Gastrocnemius medialis (tissue), 4 donors: Measurements from ENCODE around the gene ZSCAN26. TPM values are rescaled to one million over a fixed set of nuclear protein-coding genes. Genes with fewer than 3 reads are reported as not detected.

Experiments used
- ATAC-seq, 2 donors: fragments of 150-250 bp; one replicate each; pipeline ENCODE4 v1.9.1; 2016
- DNase-seq, 2 donors: peaks; one replicate each; pipeline ENCODE4 v3.0.0-alpha.2; 2019
- H3K27ac ChIP-seq, 4 donors: fragments of 200-600 bp; sonication (generic); 1 replicate in 1 of 4; 2 replicates in 3 of 4; pipeline ENCODE4 v1.5.1; 2016 to 2018; ENCODE audit warnings: mild to moderate bottlenecking in 2 of 4, moderate library complexity in 1 of 4
- H3K27me3 ChIP-seq, 3 donors: fragments of 200-600 bp; sonication (generic) in 2 of 3; 1 replicate in 1 of 3; 2 replicates in 2 of 3; pipeline versions ENCODE4 v1.5.1 to v1.6.0; 2016 to 2019; ENCODE audit warnings: mild to moderate bottlenecking in 1 of 3, moderate library complexity in 1 of 3
- H3K36me3 ChIP-seq, 2 donors: fragments of 200-600 bp; sonication (generic) in 1 of 2; one replicate each; pipeline ENCODE4 v1.5.1; 2017 to 2018
- H3K4me1 ChIP-seq, 2 donors: fragments of 200-600 bp; sonication (generic) in 1 of 2; one replicate each; pipeline ENCODE4 v1.5.1; 2016 to 2017; ENCODE audit warnings: mild to moderate bottlenecking in 2 of 2
- H3K4me3 ChIP-seq, 4 donors: fragments of 200-600 bp; sonication (generic) in 3 of 4; 1 replicate in 1 of 4; 2 replicates in 3 of 4; pipeline ENCODE4 v1.5.1; 2016 to 2019; ENCODE audit warnings: mild to moderate bottlenecking in 2 of 4
- H3K9me3 ChIP-seq, 3 donors: fragments of 200-600 bp; sonication (generic) in 2 of 3; 1 replicate in 1 of 3; 2 replicates in 2 of 3; pipeline ENCODE4 v1.5.1; 2016 to 2019
- POLR2A ChIP-seq, 2 donors: fragments of 450-650 bp; IDR thresholded peaks; one replicate each; pipeline ENCODE4 v1.6.1; 2017; ENCODE audit warnings: antibody characterized with exemption in 2 of 2, mild to moderate bottlenecking in 2 of 2, moderate library complexity in 2 of 2
- in situ Hi-C, 4 donors: fragments of 200-750 bp; cut with MboI; loops; one replicate each; pipeline versions ENCODE4 v1.15.0 to v1.8.0; 2017; ENCODE audit warnings: low sequenced_read_pairs in 4 of 4
- intact Hi-C: fragments of 100-400 bp; cut with DNase I; formaldehyde crosslinking; loops from one replicate; pipeline ENCODE4 v1.15.1; 2023; ENCODE audit warnings: low total_unique reads
- total RNA-seq, 4 donors: library from RNA; depleted of rRNA; stranded (reverse); fragments of >200 nt; gene quantifications; one replicate each; pipeline versions ENCODE4 v1.1.0 to v1.2.3, GENCODE V29; 2016
- TF ChIP-seq, protein P1 (sequence below), 5 experiments: fragments of 450-650 bp in 3 of 5; fragments of 200-600 bp in 2 of 5; sonication (generic) in 2 of 5; IDR thresholded peaks in 4 of 5; conservative IDR thresholded peaks in 1 of 5; 1 replicate in 4 of 5; 2 replicates in 1 of 5; pipeline ENCODE4 v1.5.1; 2016 to 2019; ENCODE audit warnings: antibody characterized with exemption in 5 of 5, mild to moderate bottlenecking in 3 of 5, moderate library complexity in 3 of 5

ZSCAN26 gene
- total RNA-seq, 4 donors from 2014 or later, result 7.3 to 13.4 (median 9.8) TPM

DNA sequence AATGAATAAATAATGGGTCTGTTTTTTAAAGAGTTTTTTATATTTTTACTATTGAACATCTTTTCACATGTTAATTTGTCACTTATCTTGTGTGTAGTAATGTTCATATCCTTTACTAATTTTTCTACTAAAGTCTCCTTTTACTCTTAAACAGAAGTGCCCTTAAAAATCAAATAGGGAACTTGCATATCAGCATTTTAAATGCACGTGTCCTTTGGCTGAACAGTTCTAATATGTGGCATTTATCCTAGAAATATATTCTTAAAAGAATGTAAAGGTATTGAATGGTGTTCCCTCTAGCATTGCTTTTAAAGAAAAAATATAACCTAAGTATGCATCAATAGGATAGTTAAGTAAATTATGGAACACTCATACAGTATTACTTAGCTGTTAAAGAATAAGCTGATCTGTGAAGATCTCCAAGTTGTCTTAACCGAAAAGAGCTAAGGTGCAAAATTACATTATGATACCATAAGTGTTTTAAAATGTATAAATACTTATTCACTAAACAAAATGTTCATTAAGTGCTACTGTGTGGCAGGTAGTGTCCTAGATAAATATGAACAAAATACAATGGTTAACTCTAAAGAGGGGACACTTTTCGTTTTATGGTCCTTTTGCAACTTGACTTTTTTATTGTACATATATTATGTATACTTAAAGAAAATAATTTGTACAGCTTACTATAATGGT, 13.8 kb downstream of the ZSCAN26 start:
- ATAC-seq (no peak), DNase-seq (no peak)
- Histone ChIP-seq H3K27ac (peak overlapping the region in 1 of 4 donors; percentile 47), H3K4me3 (peak overlapping the region; percentile 60 to 83 (median 73)), H3K4me1 (peaks cover 9 to 12% of the 10 kb centered on the region in 2 donors), H3K27me3 (no peaks in the 10 kb centered on the region), H3K36me3 (peaks cover 0 to 41% of the 10 kb centered on the region in 2 donors), H3K9me3 (no peaks in the 10 kb centered on the region)
- in situ Hi-C loops, result no loop called here
- intact Hi-C loops, result loop anchor here (5.0 kb wide), 1 partner anchor 57 kb away; the partner anchor contains the start of gene ZSCAN31
- TF ChIP-seq, protein P1, sequence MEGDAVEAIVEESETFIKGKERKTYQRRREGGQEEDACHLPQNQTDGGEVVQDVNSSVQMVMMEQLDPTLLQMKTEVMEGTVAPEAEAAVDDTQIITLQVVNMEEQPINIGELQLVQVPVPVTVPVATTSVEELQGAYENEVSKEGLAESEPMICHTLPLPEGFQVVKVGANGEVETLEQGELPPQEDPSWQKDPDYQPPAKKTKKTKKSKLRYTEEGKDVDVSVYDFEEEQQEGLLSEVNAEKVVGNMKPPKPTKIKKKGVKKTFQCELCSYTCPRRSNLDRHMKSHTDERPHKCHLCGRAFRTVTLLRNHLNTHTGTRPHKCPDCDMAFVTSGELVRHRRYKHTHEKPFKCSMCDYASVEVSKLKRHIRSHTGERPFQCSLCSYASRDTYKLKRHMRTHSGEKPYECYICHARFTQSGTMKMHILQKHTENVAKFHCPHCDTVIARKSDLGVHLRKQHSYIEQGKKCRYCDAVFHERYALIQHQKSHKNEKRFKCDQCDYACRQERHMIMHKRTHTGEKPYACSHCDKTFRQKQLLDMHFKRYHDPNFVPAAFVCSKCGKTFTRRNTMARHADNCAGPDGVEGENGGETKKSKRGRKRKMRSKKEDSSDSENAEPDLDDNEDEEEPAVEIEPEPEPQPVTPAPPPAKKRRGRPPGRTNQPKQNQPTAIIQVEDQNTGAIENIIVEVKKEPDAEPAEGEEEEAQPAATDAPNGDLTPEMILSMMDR (IDR thresholded peaks at IDR 0.05 in 4 of 5, conservative IDR thresholded peaks at IDR 0.05 in 1 of 5), result no peak
- no peak for TF ChIP-seq POLR2A (IDR thresholded peaks at IDR 0.05)

- H3K4me1 ChIP-seq, result peaks cover 9 to 12% of the 10 kb centered on the region in 2 donors
- TF ChIP-seq, protein P1 (IDR thresholded peaks at IDR 0.05 in 4 of 5, conservative IDR thresholded peaks at IDR 0.05 in 1 of 5), result no peak
- no peak for TF ChIP-seq POLR2A (IDR thresholded peaks at IDR 0.05)
- in situ Hi-C loops, result no loop called here
- no peaks in the 10 kb centered on the region for H3K9me3 ChIP-seq
- H3K27me3 ChIP-seq, result no peaks in the 10 kb centered on the region
- peak within 1 kb of the TSS in 2 of 4 donors; percentile 21 to 47 for H3K27ac ChIP-seq
- H3K4me3 ChIP-seq, result peak within 1 kb of the TSS; percentile 60 to 83 (median 73)
- peaks cover 0 to 39% of the 10 kb centered on the region in 2 donors for H3K36me3 ChIP-seq
- intact Hi-C loops, result loop anchor here (5.0 kb wide), 1 partner anchor 56 kb away; the partner anchor contains the start of gene ZSCAN31
- ATAC-seq (peak; percentile 68 to 85), DNase-seq (peak; percentile 9 to 36)
Observed at GRCh38 chr6:28281288-28282064, 14.5 kb downstream of the ZSCAN26 start, which contains the start of gene PGBD1. Gene PGBD1, plus strand, starts transcription at chr6:28281572. Its CDS starts 2,242 bp downstream, at chr6:28283814.

DNA sequence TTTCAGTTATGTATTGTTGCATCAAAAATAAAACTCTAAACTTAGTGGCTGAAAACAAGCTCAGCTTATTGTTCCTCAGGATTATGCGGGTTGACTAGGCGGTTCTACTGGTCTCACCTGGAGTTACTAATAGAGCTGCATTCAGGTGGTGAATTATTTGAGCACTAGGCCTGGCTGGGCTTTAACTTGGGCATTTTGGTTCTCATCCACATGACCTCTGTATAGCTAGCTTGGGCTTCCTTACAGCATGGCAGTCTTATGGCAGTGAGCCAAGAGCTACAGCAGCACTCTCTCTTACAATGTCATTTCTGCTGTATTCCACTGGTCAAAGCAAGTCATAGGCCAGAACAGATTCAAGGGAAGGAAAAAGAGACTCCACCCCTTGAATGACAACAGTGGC, 16.0 kb downstream of the ZSCAN26 start:
- Histone ChIP-seq H3K36me3 (peaks cover 0 to 40% of the 10 kb centered on the region in 2 donors), H3K9me3 (no peaks in the 10 kb centered on the region), H3K27me3 (no peaks in the 10 kb centered on the region), H3K27ac (no peak overlapping the region), H3K4me1 (peaks cover 9 to 12% of the 10 kb centered on the region in 2 donors), H3K4me3 (no peak overlapping the region)
- ATAC-seq, result no peak
- intact Hi-C loops (loop anchor here (5.0 kb wide), 1 partner anchor 54 kb away; the partner anchor contains the start of gene ZSCAN31), in situ Hi-C loops (no loop called here)
- TF ChIP-seq, protein P1 (IDR thresholded peaks at IDR 0.05 in 4 of 5, conservative IDR thresholded peaks at IDR 0.05 in 1 of 5), result no peak
- TF ChIP-seq POLR2A (IDR thresholded peaks at IDR 0.05), result no peak
- DNase-seq, result no peak

DNA sequence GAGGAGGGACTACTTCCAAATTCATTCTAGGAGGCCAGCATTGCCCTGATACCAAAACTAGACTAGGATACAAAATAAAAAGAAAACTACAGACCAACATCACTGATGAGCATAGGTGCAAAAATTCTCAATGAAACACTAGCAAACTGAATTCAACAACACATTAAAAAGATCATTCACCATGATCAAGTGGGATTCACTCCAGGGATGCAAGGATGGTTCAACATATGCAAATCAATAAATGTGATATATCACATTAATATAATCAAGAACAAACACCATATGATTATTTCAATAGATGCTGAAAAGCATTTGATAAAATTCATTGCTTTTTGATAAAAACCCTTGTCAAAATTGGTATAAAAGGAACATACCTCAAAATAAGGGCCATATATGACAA, 24.6 kb downstream of the ZSCAN26 start:
- no peak for ATAC-seq
- peaks cover 0 to 22% of the 10 kb centered on the region in 2 donors for H3K36me3 ChIP-seq
- H3K4me1 ChIP-seq, result no peaks in the 10 kb centered on the region
- no peaks in the 10 kb centered on the region for H3K27me3 ChIP-seq
- in situ Hi-C loops, result no loop called here
- no peaks in the 10 kb centered on the region for H3K9me3 ChIP-seq
- H3K27ac ChIP-seq, result no peak overlapping the region
- intact Hi-C loops, result no loop called here
- no peak for DNase-seq
- H3K4me3 ChIP-seq, result no peak overlapping the region
- TF ChIP-seq, protein P1 (IDR thresholded peaks at IDR 0.05 in 4 of 5, conservative IDR thresholded peaks at IDR 0.05 in 1 of 5), result no peak
- TF ChIP-seq POLR2A (IDR thresholded peaks at IDR 0.05), result no peak
